Daoy (cell line): ENCODE results near the gene NR2F1. TPM values are rescaled to one million over a fixed set of nuclear protein-coding genes. Genes with fewer than 3 reads are reported as not detected.

Experiments
- DNase-seq: peaks from one replicate; pipeline ENCODE4 v3.0.0-alpha.2; 2015; ENCODE audit warnings: low read depth
- total RNA-seq: library from RNA; depleted of rRNA; stranded (reverse); fragments of >200 nt; shearing (Covaris generic); gene quantifications from 2 replicates; pipeline ENCODE4 v1.2.3, GENCODE V29; 2014; rRNA removed

The NR2F1 gene
- total RNA-seq, 1 experiment from 2014 or later = 7.3 TPM

DNA sequence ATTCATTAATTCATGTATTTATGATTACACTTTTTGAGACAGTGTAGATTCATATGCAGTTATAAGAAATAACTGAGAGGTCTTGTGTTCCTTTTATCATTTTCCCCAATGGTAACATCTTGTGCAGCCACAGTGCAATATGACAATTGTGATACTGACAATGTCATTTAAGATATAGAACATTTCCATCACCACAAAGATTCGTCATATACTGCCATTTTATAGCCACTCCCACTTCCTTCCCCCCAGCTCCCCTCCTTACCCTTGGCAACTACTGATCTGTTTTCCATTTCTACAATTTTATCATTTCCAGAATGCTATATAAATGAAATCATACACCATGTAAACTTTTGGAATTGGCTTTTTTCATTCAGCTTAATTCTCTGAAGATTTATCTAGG is 53.8 kb downstream of the NR2F1 start:
- DNase-seq = no peak

DNA sequence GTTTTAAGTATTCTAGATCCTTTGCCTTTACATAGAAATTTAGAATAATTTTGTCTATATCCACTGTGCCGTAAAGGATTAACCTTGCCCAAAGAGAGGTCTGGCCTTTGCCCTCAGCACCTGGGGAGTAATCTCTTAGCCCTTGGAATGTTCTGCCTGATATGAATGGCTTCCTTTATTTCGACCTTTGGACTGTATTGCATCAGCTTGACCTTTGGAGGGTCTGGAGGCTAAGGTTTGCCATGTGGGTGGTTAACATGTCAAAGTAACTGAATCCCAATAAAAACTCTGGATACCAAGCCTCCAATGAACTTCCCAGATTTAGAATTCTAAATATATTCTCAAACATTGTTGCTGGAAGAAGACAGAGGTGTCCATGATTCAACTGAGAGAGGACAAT is 54.7 kb downstream of the NR2F1 start:
- DNase-seq = no peak

DNA sequence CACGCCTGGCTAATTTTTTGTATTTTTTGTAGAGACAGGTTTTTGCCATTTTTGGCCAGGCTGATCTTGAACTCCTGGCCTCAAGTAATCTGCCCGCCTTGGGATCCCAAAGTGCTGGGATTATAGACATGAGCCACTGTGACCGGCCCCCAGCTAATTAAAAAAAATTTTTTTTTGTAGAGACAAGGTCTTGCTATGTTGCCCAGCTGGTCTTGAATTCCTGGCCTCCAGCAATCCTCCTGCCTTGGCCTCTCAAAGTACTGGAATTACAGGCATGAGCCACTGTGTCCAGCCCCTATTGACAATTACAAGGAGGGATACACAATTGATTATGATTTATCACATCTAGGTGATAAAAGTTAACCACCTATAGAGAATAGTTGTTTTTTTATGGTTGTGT is 59.5 kb downstream of the NR2F1 start:
- DNase-seq = no peak

Other genes with a start within 250 kb of the NR2F1 start
- gene NR2F1-AS1, start 2.0 kb upstream of the NR2F1 start, total RNA-seq = 6.1 and 10.5 TPM in 2 replicates
- 0.29 and 0.57 TPM in 2 replicates for gene POU5F2, start 158.4 kb downstream of the NR2F1 start, total RNA-seq